Neutrophil (primary cell): Measurements from ENCODE around the gene CYP27C1.

Experiments
- H3K27ac ChIP-seq: fragments of 200-600 bp; sonication (generic); 2 replicates; pipeline ENCODE4 v1.5.1; 2016; ENCODE audit warnings: mild to moderate bottlenecking, moderate library complexity
- H3K27me3 ChIP-seq: fragments of 200-600 bp; sonication (generic); 2 replicates; pipeline ENCODE4 v1.6.0; 2016; ENCODE audit warnings: mild to moderate bottlenecking
- H3K36me3 ChIP-seq: fragments of 200-600 bp; sonication (generic); 2 replicates; pipeline ENCODE4 v1.5.1; 2017
- H3K4me1 ChIP-seq, 2 experiments: fragments of 200-600 bp in 1 of 2; sonication (generic) in 1 of 2; 1 replicate in 1 of 2; 2 replicates in 1 of 2; pipeline versions ENCODE4 v1.5.1 to v1.6.1; 2013 to 2016; ENCODE audit warnings: low read depth in 1 of 2, low read length in 1 of 2, mild to moderate bottlenecking in 1 of 2, moderate library complexity in 1 of 2; ENCODE audit not compliant: control insufficient read depth in 1 of 2, insufficient read depth in 1 of 2
- H3K4me3 ChIP-seq, 2 experiments: fragments of 200-600 bp in 1 of 2; sonication (generic) in 1 of 2; 1 replicate in 1 of 2; 2 replicates in 1 of 2; pipeline ENCODE4 v1.5.1; 2013 to 2016; ENCODE audit warnings: low read depth in 1 of 2, low read length in 1 of 2, mild to moderate bottlenecking in 1 of 2, moderate library complexity in 1 of 2
- H3K9me3 ChIP-seq: fragments of 200-600 bp; sonication (generic); 2 replicates; pipeline ENCODE4 v1.5.1; 2016
- TF ChIP-seq, protein P1 (sequence below): fragments of 200-600 bp; sonication (generic); IDR thresholded peaks from 2 replicates; pipeline ENCODE4 v1.5.1; 2016; ENCODE audit warnings: antibody characterized with exemption

The CYP27C1 gene

DNA sequence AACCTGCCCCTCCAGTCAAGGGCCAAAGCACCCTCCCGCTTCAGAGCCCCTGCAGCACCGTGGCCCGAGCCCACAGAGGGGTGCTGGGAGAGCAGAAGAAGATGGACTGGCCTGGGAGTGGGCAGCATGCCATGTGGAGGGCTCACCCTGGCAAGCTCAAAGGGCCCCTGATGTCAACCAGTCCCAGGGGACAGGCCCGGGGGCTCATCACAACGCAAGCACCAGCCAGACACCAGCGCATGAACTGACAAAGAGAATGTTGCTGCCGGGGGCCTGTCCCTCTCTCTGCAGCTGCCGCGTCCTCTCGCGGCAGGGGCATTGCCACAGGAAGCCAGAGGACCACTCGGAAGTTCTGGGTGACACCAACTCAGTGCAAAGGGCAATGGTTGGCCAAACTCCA, 82.9 kb downstream of the CYP27C1 start:
- Histone ChIP-seq H3K4me3 (no peak overlapping the region), H3K4me1 (no peaks in the 10 kb centered on the region)
- TF ChIP-seq, protein P1, sequence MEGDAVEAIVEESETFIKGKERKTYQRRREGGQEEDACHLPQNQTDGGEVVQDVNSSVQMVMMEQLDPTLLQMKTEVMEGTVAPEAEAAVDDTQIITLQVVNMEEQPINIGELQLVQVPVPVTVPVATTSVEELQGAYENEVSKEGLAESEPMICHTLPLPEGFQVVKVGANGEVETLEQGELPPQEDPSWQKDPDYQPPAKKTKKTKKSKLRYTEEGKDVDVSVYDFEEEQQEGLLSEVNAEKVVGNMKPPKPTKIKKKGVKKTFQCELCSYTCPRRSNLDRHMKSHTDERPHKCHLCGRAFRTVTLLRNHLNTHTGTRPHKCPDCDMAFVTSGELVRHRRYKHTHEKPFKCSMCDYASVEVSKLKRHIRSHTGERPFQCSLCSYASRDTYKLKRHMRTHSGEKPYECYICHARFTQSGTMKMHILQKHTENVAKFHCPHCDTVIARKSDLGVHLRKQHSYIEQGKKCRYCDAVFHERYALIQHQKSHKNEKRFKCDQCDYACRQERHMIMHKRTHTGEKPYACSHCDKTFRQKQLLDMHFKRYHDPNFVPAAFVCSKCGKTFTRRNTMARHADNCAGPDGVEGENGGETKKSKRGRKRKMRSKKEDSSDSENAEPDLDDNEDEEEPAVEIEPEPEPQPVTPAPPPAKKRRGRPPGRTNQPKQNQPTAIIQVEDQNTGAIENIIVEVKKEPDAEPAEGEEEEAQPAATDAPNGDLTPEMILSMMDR: no peak

DNA sequence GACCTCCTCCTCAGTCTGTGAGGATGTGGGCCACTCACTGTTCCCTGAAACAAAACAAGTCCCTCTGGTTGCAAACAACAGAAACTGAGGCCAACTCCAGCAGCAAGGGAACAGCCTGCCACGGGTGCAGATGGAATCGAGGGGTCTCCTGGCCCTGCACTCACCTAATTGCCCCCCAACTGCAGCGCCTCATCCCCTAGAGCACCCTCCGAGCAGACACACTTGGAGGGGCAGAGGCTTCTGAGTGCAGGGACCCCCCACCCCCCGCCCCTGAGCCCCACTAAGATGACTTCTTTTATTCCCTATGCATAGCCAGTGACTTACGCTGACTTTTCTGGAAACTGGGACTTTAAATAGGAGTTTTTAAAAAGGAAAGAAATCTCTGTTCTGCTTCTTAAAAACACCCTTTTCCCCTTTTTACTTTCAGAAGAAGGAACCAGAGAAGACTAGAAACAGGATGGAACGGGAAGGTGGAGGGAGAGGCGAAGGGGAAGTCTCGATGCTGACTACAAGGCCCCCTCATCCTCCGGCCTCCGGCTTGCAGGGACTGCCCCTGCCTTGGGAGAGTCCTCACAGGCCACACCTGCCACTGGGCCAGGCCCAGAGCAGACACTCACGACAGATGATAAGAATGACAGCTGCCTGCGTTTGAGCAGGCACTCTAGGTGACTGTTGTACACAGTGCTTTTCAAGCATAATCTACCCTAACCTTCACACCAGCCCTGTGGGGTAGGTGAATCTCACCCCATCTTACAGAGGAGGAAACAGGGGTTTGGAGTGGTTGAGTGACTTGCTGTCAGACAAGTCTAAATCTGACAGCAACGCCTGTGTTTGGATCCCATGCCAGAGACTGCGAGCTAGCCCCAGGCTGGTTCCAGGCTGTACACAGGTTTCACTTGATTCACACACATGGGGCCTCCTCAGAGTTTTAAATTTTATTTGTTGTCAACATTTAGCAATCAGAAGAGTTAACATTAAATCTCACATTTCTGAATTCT, 85.0 kb downstream of the CYP27C1 start:
- no peaks in the 10 kb centered on the region for H3K4me1 ChIP-seq
- no peaks in the 10 kb centered on the region for H3K36me3 ChIP-seq
- H3K9me3 ChIP-seq: no peaks in the 10 kb centered on the region
- H3K4me3 ChIP-seq: no peak overlapping the region
- peaks cover 7% of the 10 kb centered on the region for H3K27me3 ChIP-seq
- no peak overlapping the region for H3K27ac ChIP-seq
- TF ChIP-seq, protein P1: no peak

More for the DNA sequence above, 82.9 kb downstream of the CYP27C1 start:
- peaks cover 20% of the 10 kb centered on the region for H3K27me3 ChIP-seq
- H3K9me3 ChIP-seq: no peaks in the 10 kb centered on the region
- H3K27ac ChIP-seq: no peak overlapping the region
- H3K36me3 ChIP-seq: no peaks in the 10 kb centered on the region

- no peaks in the 10 kb centered on the region for H3K9me3 ChIP-seq
- H3K4me3 ChIP-seq: no peak overlapping the region
- TF ChIP-seq, protein P1: no peak
- H3K4me1 ChIP-seq: no peaks in the 10 kb centered on the region
- no peaks in the 10 kb centered on the region for H3K27me3 ChIP-seq
- no peaks in the 10 kb centered on the region for H3K36me3 ChIP-seq
- no peak overlapping the region for H3K27ac ChIP-seq
Observed at GRCh38 chr2:127134235-127134634, 85.9 kb downstream of the CYP27C1 start.
